ENCODE data around the gene PFKFB2.

- TF ChIP-seq POLR2A (IDR thresholded peaks at IDR 0.05; ENCODE audit: low read depth, low read length) (no peak), POLR2AphosphoS5 (IDR thresholded peaks at IDR 0.05; ENCODE audit: low read depth, low read length) (no peak)
These were observed 50.9 kb downstream of the PFKFB2 start, which contains the start of gene C4BPA for GRCh38 chr1:207103892-207104373.
